Measurements from ENCODE around the gene LRP6. TPM values are rescaled to one million over a fixed set of nuclear protein-coding genes. Genes with fewer than 3 reads are reported as not detected.

The LRP6 gene
- total and polyA plus RNA-seq, 2 of the 13 experiments (the other 11 are each of a cell fraction or from before 2014, with no cell fraction given): 33.8 to 42.0 TPM

DNA sequence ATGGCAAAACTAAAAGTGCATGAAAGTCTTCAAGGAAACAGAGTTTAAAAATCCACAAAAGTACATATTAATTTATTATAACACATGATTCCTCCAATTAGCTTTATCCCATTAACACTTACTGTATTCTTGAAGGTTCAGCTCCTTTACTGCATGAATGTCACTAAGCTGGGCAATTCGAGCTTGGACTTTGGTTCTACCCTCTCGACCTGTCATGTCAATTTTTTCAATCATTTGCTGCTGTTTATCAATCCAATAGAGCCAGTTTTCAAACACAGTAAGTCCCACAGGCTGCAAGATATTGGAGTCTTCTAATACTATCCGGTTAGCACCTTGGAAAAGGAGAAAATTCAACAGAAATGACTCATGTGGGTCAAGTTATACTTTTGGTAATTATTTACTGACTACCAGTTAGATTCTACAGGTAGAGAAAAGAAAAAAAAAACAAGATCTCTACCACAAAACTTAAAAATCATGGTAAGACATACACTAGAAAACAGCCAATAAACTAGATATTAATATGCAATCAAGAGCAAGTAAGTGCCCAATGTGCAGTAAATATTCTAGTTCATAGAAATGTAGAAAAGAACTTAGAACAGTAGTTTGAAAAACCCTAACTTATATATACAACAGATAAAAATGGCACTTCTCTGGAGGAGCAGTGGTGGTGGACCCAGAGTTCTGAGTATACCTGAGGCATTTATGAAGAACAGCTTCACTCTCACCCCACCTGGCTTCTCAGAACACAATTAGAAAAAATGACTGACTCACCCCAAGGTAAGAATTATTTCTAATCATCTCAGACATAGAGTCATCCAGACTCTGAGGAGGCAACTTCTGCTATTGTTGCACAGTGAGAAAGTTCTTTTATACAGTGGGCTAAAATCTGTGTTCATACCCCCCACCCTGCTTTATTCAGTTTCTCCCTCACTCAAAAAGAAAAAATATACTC, 128.4 kb downstream of the LRP6 start:
- peaks cover 9% of the 10 kb centered on the region; the same call in 1 of the 2 replicates for H3K4me1 ChIP-seq (ENCODE audit: insufficient read depth, low read length)
- no peaks in the 10 kb centered on the region for H3K79me2 ChIP-seq (ENCODE audit: insufficient read depth, low read length)
- no TSS peak for BruUV-seq (replicated peaks)
- intact Hi-C loops (cut with micrococcal nuclease; ENCODE audit: unreplicated experiment) (no loop called here), in situ Hi-C loops (cut with HindIII; ENCODE audit: extremely low pct_ligation_motif_present, low pct_unique_long_range_greater_than_20kb) (no loop called here)
- no peak overlapping the region for H3K4me3 ChIP-seq (replicated peaks in 1 of 3; ENCODE audit: insufficient read depth in 1 of 3, low read depth in 2 of 3, low read length in 3 of 3)
- peaks cover 6 to 46% of the 10 kb centered on the region in 2 experiments for H3K36me3 ChIP-seq (replicated peaks in 1 of 2; ENCODE audit: control insufficient read depth in 1 of 2, insufficient read depth in 2 of 2, low read length in 2 of 2)
- no peak for FAIRE-seq
- H3K9me3 ChIP-seq (ENCODE audit: low read length): no peaks in the 10 kb centered on the region
- no peak for ATAC-seq
- TF ChIP-seq, protein P1, sequence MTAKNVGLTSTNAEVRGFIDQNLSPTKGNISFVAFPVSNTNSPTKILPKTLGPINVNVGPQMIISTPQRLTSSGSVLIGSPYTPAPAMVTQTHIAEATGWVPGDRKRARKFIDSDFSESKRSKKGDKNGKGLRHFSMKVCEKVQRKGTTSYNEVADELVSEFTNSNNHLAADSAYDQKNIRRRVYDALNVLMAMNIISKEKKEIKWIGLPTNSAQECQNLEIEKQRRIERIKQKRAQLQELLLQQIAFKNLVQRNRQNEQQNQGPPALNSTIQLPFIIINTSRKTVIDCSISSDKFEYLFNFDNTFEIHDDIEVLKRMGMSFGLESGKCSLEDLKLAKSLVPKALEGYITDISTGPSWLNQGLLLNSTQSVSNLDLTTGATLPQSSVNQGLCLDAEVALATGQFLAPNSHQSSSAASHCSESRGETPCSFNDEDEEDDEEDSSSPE (CRISPR knock-in tag; IDR thresholded peaks at IDR 0.05): no peak
- no peak for TF ChIP-seq ZNF552 (CRISPR knock-in tag; IDR thresholded peaks at IDR 0.05; ENCODE audit: borderline replicate concordance)
- H2AFZ ChIP-seq (ENCODE audit: low read length): no peak overlapping the region
- 71% methylated on average over 3 of the region's 3 CpGs for WGBS (ENCODE audit: low lambda C conversion rate)
- H4K20me1 ChIP-seq (ENCODE audit: insufficient read depth, low read length): no peaks in the 10 kb centered on the region
- DNase-seq (ENCODE audit: low spot score): no peak
- H3K27ac ChIP-seq (ENCODE audit: extremely low read length, insufficient read depth, low read length): no peak overlapping the region
- ChIA-PET POLR2A (interaction anchor here (0.7 kb wide), 1 partner anchor 15 kb away, joined by 3 read pairs; no protein-coding TSS in a partner anchor), CTCF (ENCODE audit: low intra/inter-chr PET ratio, low total read pairs) (no interaction called here)
- no peak overlapping the region for H3K9ac ChIP-seq (ENCODE audit: insufficient read depth, low read depth, low read length)
- no peak overlapping the region for H3K4me2 ChIP-seq (ENCODE audit: low read depth, low read length)
- H3K27me3 ChIP-seq (ENCODE audit: control insufficient read depth in 1 of 2, insufficient read depth in 2 of 2, low read length in 2 of 2): no peaks in the 10 kb centered on the region

DNA sequence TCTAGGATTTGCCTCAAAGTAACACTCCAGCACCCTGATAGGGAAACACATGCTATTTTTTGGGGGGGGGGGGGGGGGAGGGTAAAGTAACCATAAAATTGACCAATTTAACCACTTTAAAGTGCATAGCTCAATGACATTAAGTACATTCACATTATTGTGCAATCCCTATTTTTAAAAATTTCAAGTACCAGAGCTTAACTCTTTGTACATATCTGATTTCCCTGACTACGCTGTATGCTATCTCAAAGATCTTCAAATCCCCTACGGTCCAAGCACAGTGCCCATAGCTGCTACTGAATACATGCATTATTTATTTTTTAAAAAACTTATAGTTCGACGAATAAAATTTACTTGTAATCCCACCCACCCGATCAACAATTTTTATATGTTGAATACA, 133.1 kb downstream of the LRP6 start:
- Histone ChIP-seq H3K9me3 (ENCODE audit: low read length) (no peaks in the 10 kb centered on the region), H2AFZ (ENCODE audit: low read length) (no peak overlapping the region), H3K4me1 (ENCODE audit: insufficient read depth, low read length) (peaks cover 6% of the 10 kb centered on the region; the same call in 1 of the 2 replicates), H3K79me2 (ENCODE audit: insufficient read depth, low read length) (no peaks in the 10 kb centered on the region), H3K36me3 (replicated peaks in 1 of 2; ENCODE audit: control insufficient read depth in 1 of 2, insufficient read depth in 2 of 2, low read length in 2 of 2) (peaks cover 8 to 50% of the 10 kb centered on the region in 2 experiments), H3K4me2 (ENCODE audit: low read depth, low read length) (no peak overlapping the region), H3K4me3 (replicated peaks in 1 of 3; ENCODE audit: insufficient read depth in 1 of 3, low read depth in 2 of 3, low read length in 3 of 3) (no peak overlapping the region), H3K27ac (ENCODE audit: extremely low read length, insufficient read depth, low read length) (no peak overlapping the region), H3K9ac (ENCODE audit: insufficient read depth, low read depth, low read length) (no peak overlapping the region), H3K27me3 (ENCODE audit: control insufficient read depth in 1 of 2, insufficient read depth in 2 of 2, low read length in 2 of 2) (no peaks in the 10 kb centered on the region), H4K20me1 (ENCODE audit: insufficient read depth, low read length) (no peaks in the 10 kb centered on the region)
- 98% methylated on average over 5 of the region's 5 CpGs for WGBS (ENCODE audit: low lambda C conversion rate)
- no peak for DNase-seq (ENCODE audit: low spot score)
- no TSS peak for BruUV-seq (replicated peaks)
- TF ChIP-seq ZNF329 (CRISPR knock-in tag; IDR thresholded peaks at IDR 0.05; ENCODE audit: low read depth) (no peak), HNRNPL (IDR thresholded peaks at IDR 0.05; ENCODE audit: low read depth, low read length) (no peak), CEBPB (IDR thresholded peaks at IDR 0.05; ENCODE audit: borderline replicate concordance, low read depth, low read length) (peak; percentile 70)
- ChIA-PET POLR2A (no interaction called here), CTCF (ENCODE audit: low intra/inter-chr PET ratio, low total read pairs) (no interaction called here)
- intact Hi-C loops (cut with micrococcal nuclease; ENCODE audit: unreplicated experiment): no loop called here
- no peak for ATAC-seq
- in situ Hi-C loops (cut with HindIII; ENCODE audit: extremely low pct_ligation_motif_present, low pct_unique_long_range_greater_than_20kb): no loop called here
- FAIRE-seq: no peak

All from HepG2 (cell line).